ENCODE data around the gene TRNT1.

TRNT1 gene

GRCh38 chr3:3105246-3105645 is 21.5 kb upstream of the TRNT1 start:
- DNase-seq (ENCODE audit: insufficient read length, low spot score) (no peak), FAIRE-seq (no peak)
- no peak for TF ChIP-seq CTCF (IDR thresholded peaks at IDR 0.05; ENCODE audit: insufficient read depth, missing control alignments)

- no peak for FAIRE-seq
- no peak for DNase-seq (ENCODE audit: insufficient read length, low spot score)
- no peak for TF ChIP-seq CTCF (IDR thresholded peaks at IDR 0.05; ENCODE audit: insufficient read depth, missing control alignments)
These were observed 20.9 kb upstream of the TRNT1 start for GRCh38 chr3:3105815-3106214.

GRCh38 chr3:3107181-3107580 is 19.6 kb upstream of the TRNT1 start:
- no peak for TF ChIP-seq CTCF (IDR thresholded peaks at IDR 0.05; ENCODE audit: insufficient read depth, missing control alignments)
- no peak for FAIRE-seq
- no peak for DNase-seq (ENCODE audit: insufficient read length, low spot score)

GRCh38 chr3:3107858-3108257 is 18.9 kb upstream of the TRNT1 start:
- no peak for FAIRE-seq
- no peak for DNase-seq (ENCODE audit: insufficient read length, low spot score)
- TF ChIP-seq CTCF (IDR thresholded peaks at IDR 0.05; ENCODE audit: insufficient read depth, missing control alignments), result no peak

- no peak for DNase-seq (ENCODE audit: insufficient read length, low spot score)
- no peak for FAIRE-seq
- no peak for TF ChIP-seq CTCF (IDR thresholded peaks at IDR 0.05; ENCODE audit: insufficient read depth, missing control alignments)
These were observed 17.1 kb upstream of the TRNT1 start for GRCh38 chr3:3109407-3110298.

GRCh38 chr3:3110299-3110630 is 16.5 kb upstream of the TRNT1 start, which contains the start of gene IL5RA:
TSS of gene IL5RA (minus strand) at chr3:3110374. CDS start at chr3:3104984, 5,390 bp downstream.
- FAIRE-seq (no peak), DNase-seq (ENCODE audit: insufficient read length, low spot score) (no peak)
- no peak for TF ChIP-seq CTCF (IDR thresholded peaks at IDR 0.05; ENCODE audit: insufficient read depth, missing control alignments)

GRCh38 chr3:3110749-3111361 is 15.9 kb upstream of the TRNT1 start:
- FAIRE-seq (no peak), DNase-seq (ENCODE audit: insufficient read length, low spot score) (no peak)
- TF ChIP-seq CTCF (IDR thresholded peaks at IDR 0.05; ENCODE audit: insufficient read depth, missing control alignments), result no peak

Measured in D721Med (cell line).